NCI-H526 (cell line): Measurements from ENCODE around the gene PPOX.
A peak's percentile ranks its signal among the peaks of the same experiment; 100 is the strongest.

Experiments
- DNase-seq, 2 experiments: peaks; one replicate each; lab custom pipeline; 2025; lab: John Stamatoyannopoulos, UW

PPOX gene

GRCh38 chr1:161153176-161153575 is 13.1 kb upstream of the PPOX start:
- DNase-seq: no peak

- DNase-seq: peak; percentile 97
Measured at GRCh38 chr1:161153682-161154337, 12.4 kb upstream of the PPOX start, which contains the start of gene UFC1. TSS of gene UFC1 (plus strand) at chr1:161153978. CDS start at chr1:161153998, 20 bp downstream.

DNA sequence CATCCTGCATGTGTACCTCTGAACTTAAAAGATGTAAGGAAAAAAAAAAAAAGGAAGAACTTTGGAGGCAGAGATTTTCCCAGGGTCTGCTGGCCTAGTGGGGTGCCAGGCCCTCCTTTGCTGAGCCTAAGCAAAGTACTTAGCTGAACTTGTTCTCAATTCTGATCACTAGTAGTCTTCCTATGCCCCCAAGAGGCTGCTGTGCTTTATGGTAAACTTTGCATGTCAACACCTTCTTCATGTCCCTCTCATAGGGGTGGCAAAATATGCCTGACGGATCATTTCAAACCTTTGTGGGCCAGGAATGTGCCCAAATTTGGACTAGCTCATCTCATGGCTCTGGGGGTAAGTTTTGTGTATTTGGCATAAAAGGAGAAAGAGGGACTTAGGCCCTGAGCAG is 8.4 kb upstream of the PPOX start:
- no peak for DNase-seq

- DNase-seq: no peak
Measured at GRCh38 chr1:161158316-161159010, 7.8 kb upstream of the PPOX start.

DNA sequence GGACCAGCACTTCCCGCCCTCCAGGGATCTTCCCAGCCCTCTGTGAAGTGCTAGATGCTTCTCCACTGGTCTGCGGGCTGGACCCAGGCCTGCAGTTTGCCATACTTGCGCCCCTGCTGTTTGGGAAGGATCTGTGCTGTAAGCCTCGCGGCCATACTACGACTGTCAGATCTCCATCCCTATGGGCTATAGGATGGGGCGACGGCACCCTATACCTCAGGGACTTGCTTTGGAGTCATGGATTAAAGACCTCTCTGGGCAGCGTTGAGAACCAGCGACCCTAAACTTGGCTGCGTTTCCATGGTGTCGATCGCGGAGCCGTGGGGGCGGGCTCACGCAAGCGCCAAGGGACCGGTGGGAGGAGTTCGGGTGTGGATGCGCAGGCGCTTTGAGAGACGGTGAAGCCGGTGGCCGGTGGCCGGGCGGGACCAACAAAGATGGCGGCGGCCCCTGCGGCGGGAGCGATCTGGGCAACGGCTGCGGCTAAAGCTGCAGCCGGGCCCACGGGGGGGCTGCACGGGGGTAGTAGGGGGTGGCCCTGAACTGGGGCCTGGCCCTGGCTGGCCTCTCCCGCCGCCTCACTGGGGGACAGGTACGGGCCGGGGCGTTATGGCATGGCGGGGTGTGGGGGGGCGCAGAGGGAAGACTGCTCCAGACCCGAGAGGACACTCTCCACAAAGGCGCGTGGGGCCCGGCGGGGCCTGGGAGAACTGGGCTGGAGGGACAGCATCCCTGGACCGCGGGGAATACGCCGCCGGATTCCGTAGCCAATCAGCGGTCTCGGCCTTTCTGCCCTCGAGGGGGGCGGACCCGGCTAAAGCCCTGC is 6.9 kb upstream of the PPOX start, which contains the start of gene USP21:
USP21 (plus strand) TSS at position 414 of the 826 bp plus-strand sequence. CDS start 1,141 bp downstream, outside the sequence.
- DNase-seq: peak; percentile 93 to 99

DNA sequence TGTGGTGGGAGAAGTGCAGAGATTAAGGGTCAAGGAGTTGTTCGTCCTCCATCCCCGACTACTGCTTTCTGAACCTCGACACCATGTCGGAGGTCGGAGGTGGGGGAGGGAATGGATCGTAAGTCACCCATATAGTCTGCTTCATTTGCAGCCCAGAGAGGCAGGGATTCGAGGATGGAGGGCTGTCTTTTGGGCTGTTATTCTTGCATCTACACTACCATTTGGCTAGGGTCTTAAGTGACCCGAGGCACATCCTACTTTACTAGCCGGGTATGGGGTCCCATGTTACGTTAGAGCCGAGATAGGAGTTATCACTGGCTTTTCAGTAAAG is 6.3 kb upstream of the PPOX start:
- DNase-seq: no peak

GRCh38 chr1:161160671-161161145 is 5.5 kb upstream of the PPOX start:
- DNase-seq: no peak

GRCh38 chr1:161161652-161162051 is 4.6 kb upstream of the PPOX start:
- no peak for DNase-seq

DNA sequence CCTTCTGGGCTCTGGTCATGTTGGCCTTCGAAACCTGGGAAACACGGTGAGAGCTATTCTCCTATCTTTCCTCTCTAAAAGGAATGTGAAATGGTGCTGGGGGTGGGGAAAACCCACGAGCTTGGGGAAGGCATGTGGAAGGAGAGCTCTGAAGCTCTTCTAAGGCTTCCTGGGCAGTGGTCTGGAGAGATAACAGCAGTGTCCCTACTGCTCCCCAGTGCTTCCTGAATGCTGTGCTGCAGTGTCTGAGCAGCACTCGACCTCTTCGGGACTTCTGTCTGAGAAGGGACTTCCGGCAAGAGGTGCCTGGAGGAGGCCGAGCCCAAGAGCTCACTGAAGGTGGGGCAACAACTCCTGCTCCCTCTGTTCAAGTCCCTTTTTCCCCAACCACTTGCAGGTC is 4.2 kb upstream of the PPOX start:
- no peak for DNase-seq

- DNase-seq: no peak
Measured at GRCh38 chr1:161162806-161163205, 3.4 kb upstream of the PPOX start.

GRCh38 chr1:161163793-161164192 is 2.4 kb upstream of the PPOX start:
- no peak for DNase-seq

DNA sequence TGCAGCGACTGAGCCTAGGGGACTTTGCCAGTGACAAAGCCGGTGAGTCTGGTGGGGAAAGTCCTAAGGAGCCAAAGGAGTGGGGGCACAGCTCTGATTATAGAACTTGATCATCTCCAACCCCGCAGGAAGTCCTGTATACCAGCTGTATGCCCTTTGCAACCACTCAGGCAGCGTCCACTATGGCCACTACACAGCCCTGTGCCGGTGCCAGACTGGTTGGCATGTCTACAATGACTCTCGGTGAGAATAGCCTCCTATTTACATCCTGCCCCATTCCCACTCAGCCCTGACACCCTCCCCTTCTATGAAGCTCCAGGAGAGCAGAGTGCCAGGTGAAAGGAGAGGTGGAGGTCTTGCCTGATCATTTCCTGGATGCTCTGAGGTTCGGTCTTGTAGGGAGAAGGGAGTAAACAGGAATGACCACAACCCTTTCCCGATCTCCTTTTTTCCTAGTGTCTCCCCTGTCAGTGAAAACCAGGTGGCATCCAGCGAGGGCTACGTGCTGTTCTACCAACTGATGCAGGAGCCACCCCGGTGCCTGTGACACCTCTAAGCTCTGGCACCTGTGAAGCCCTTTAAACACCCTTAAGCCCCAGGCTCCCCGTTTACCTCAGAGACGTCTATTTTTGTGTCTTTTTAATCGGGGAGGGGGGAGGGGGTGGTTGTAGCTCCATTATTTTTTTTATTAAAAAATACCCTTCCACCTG is 1.2 kb upstream of the PPOX start:
- no peak for DNase-seq

- DNase-seq: peak in 1 of 2 experiments; percentile 63
Measured at GRCh38 chr1:161166669-161167548, 683 bp downstream of the PPOX start.

DNA sequence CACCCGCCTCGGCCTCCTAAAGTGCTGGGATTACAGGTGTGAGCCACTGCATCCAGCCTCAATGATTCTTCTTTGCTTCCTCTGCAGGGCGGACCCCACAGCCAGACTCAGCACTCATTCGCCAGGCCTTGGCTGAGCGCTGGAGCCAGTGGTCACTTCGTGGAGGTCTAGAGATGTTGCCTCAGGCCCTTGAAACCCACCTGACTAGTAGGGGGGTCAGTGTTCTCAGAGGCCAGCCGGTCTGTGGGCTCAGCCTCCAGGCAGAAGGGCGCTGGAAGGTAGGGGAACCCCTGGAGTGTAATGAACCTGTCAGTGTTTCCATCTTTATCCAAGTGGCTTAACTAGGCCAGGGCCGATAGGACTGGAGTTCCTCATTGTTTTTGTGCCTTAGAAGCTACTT is 2.7 kb downstream of the PPOX start:
- no peak for DNase-seq

DNA sequence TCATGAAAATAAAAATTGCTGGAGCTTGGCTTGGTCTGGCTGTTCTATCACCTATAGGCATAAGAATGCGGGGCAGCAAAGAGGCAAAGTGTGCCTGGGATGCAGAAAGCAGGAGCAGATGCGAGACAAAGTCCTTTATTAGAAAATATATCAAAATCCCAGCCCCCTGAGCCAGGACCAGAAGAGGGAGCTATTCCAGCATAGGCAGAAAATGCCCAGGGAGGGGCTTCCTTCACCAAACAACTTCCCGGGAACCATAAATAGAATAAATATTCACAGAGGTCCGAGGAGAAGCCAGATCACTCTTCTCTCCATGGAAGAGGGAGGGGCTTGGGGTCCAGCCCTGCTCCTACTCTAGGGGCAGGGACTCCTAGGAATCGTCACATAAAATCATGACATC is 5.0 kb downstream of the PPOX start:
- no peak for DNase-seq

GRCh38 chr1:161171696-161172095 is 5.5 kb downstream of the PPOX start:
- DNase-seq: no peak

DNA sequence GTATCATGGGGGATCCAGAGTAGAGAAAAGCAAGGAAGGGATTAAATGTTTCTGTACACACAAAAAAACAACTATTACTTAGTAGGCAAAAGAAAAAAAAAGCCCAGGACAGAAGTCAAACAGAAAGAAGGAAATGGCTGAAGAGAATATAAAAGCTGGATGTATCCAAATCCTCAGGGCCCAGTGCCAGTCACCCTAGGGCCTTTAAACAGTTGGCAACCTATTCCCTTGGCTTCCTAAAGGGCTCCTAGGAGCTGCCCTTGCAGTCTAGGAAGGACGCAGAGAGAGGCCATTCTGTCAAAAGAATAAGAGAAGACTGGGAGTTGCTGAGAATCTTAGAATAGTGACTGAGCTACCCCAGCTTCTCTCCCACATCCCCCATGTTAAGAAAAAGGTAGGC is 6.1 kb downstream of the PPOX start:
- DNase-seq: no peak

- DNase-seq: no peak
Measured at GRCh38 chr1:161172776-161173376, 6.7 kb downstream of the PPOX start.

- no peak for DNase-seq
Measured at GRCh38 chr1:161173711-161174110, 7.5 kb downstream of the PPOX start.

DNA sequence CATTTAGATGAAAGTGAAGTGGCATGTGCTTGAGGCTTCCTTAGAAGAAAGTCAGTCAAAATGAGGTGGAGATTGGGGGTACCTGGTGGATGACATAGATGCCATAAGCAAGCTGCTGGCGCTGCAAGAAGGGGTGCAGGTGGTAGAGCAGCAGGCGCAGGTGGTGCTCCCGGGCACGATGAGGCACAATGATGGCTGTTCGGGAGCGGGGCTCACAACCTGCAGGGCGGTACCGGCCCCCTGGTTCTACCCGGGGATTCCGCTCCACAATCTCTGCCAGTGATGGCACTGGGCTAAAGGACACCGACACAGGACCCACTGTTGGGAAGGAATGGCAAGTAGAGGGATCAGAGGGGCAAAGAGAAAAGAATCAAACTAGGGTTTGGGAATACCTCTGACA is 8.7 kb downstream of the PPOX start:
- DNase-seq: no peak
